NK-92 (cell line): ENCODE results near the gene KCNK3.
"Not testable (repeated sequence)": the region's sequence is repeated elsewhere in the genome, so short reads cannot be mapped to it uniquely, and the experiment has no call there.

Experiments
- DNase-seq: peaks from one replicate; lab custom pipeline; 2025; ENCODE audit not compliant: unreplicated experiment; lab: John Stamatoyannopoulos, UW

The KCNK3 gene

GRCh38 chr2:26665296-26665695 lies 27.2 kb upstream of the KCNK3 start:
- not testable (repeated sequence) for DNase-seq

GRCh38 chr2:26666671-26667070 lies 25.9 kb upstream of the KCNK3 start:
- no peak for DNase-seq

DNA sequence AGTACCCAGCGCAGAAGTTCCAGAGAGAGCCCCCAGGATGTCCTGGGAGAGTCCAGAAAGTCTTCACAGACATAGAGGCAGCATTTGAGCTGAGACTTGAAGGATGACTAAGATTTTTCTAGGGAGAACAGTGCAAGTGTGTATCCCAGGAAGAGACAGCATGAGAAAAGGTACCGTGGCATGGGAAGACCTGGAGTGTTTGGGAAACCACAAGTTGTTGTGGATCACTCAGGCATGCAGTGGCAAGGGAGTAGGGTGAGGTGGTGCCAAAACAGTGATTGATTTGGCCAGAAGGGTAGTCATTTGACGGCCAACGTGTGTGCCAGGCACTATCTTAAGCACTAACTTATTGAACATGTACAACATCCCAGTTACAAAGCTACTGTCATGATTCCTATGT lies 24.5 kb upstream of the KCNK3 start:
- no peak for DNase-seq

GRCh38 chr2:26668856-26669750 lies 23.4 kb upstream of the KCNK3 start:
- DNase-seq: no peak

DNA sequence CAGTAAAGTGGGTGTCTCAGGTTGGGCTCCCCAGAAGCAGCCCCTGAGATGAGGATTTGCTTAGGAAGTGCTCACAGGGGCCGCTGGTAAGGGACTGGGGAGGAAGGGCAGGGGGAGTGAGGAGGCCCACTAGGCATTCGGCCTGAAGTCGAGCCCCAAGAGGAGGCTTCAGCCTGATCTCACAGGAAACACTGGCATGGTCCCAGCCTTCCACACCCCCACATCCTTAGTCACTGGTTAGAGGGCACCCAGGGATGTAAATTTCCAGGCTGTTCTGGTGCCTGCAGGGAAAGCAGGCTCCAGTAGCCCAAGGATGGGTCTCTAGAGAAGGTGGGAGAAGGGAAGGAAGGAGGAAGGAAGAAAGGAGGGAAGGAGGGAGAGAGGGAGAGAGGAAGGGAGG lies 22.4 kb upstream of the KCNK3 start:
- DNase-seq: no peak

DNA sequence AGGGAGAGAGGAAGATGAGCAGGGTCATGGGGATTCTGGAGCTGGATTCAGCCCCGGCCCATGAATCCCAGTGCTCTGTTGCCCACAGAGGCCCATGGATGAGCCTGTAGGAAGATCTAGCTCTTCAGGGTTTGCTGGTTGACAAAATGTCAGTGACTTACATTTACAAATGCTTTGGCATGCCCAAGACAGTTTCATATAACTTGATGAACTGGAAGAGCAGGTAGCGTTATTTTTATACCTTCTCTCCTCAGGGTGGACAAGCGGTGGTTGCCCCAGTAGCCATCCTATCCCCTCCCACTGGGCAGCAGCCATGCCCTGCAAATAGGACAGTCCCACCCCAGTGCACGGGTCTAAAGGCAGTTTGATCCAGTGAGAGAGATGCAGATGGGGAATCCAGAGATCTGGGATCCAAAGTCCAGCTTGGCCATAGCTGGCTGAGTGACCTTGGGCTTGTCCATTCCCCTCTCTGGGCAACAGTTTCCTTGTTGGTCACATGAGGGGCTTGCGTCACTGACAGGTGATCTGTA lies 21.5 kb upstream of the KCNK3 start:
- no peak for DNase-seq

DNA sequence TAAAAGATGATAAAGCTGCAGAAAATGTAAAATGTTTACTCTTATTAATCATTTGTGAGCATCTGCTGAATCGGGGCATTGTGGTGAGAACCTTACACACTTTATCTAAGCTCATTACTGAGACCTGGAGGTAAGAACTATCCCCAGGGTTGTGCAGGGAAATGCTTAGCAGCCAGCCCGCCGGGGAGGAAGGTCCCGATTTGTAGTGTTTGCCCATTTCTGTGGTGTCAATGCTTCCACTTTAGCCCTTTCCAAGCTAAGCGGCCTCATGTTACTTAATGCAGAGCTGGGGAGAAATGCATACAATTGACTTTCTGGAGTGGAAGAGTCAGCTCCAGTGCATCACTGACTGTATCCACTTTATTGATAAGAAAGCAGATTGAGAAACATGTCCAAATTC lies 20.8 kb upstream of the KCNK3 start:
- DNase-seq: no peak

DNA sequence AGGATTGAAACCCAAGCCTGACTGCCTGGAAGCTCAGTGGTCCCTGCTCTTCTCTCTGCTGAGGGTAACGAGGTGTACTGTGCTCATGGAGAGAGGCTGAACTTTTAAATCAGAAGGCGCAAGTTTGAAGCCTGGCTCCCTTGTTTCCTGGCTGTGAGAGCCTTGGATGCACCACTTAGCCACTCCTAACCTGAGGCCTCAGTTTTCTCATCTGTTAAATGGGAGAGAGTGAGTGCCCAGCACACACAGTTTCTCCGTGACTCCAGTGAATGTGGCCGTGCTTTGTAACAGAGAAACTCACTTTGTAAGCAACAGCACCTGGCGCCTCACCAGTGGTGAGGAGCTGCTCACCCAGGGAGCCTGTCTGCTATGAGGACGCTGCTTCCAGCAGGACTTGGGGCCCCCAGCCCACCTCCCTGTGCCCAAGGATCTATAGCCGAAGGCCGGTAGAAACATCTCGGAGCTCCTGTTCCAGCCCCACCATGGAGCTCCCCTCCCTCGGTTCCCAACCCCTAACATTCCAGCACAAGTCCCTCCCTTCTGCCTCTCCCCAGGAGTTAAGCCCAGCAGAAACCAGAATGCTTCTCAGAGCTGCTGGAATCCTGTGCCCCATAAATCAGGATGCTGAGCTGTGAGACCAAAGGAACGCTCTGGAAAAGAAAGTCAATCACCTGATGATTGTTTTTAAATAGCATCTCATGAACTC lies 20.3 kb upstream of the KCNK3 start:
- no peak for DNase-seq

GRCh38 chr2:26672818-26673393 lies 19.6 kb upstream of the KCNK3 start:
- DNase-seq: no peak

- DNase-seq: no peak
These were observed 18.3 kb upstream of the KCNK3 start for GRCh38 chr2:26674002-26674751.

DNA sequence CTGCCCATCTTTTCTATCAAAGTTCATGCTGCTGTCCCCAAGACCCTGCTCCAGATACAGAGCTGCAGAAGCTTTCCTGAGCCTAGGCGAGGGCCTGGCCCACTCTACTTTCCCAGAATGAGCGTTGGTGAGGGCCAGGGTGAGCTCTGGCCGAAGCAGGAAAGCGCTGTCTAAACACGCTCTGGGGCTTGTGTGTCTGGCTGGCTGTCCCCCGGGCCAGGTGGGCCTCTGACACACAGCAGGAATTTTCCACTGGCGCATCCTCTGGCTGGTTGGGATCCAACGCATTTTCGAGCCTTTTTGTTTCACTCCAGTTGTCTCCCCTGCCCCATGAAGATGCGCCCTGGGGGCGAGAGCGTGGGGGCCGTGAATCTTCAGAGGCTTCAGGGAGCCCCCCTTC lies 17.8 kb upstream of the KCNK3 start:
- DNase-seq: no peak

DNA sequence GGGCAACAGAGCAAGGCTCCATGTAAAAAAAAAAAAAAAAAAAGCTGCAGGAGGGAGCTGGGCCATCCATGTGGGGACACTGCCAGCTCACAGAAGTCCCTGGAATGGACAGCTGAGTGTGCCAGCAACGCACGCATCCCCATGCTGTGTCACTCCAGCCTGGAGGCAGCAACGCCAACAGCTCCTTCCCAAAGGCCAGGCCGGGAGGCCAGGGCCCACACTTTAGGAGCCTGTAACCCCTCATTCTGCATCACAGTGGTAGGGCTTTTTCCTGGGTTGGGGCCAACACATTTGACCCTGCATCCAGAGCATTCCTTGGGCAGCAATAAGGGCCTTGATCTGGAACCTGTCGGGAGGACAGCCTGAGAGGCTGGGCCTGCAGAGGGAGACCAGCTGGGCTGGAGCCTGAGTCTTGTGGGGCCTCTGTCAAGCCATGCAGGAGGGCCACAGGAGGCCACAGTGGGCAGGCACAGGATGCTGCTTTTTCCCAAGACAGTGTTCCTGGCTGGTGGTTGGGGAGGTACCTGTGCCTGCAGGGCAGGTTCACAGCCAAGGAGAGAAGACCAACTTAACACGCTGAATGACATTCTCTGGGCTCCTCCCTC lies 16.8 kb upstream of the KCNK3 start:
- no peak for DNase-seq

- no peak for DNase-seq
These were observed 14.5 kb upstream of the KCNK3 start for GRCh38 chr2:26678035-26678434.

DNA sequence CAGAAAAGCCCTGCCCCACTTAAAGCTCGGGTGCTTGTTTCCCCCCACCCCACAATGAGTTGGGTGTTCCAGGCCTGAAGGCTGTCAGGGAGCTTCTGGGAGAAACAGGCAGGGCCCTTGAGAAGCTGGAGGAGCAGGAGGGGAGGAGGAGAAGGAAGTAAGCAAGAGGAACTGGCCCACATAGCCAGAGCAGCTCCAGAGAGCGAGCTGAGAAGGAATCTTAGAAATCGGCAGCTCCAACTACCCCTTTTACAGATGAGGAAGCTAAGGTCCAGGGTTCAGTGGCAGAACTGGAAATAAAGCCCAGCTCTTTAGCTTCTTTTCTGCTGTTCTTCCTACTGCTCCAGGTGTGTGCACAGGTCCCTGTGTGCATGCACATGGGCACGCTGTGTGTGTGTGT lies 12.7 kb upstream of the KCNK3 start:
- DNase-seq: no peak

- no peak for DNase-seq
These were observed 10.9 kb upstream of the KCNK3 start for GRCh38 chr2:26681656-26682055.

- DNase-seq: no peak
These were observed 10.4 kb upstream of the KCNK3 start for GRCh38 chr2:26682155-26682554.

GRCh38 chr2:26683583-26683982 lies 8.9 kb upstream of the KCNK3 start:
- no peak for DNase-seq

DNA sequence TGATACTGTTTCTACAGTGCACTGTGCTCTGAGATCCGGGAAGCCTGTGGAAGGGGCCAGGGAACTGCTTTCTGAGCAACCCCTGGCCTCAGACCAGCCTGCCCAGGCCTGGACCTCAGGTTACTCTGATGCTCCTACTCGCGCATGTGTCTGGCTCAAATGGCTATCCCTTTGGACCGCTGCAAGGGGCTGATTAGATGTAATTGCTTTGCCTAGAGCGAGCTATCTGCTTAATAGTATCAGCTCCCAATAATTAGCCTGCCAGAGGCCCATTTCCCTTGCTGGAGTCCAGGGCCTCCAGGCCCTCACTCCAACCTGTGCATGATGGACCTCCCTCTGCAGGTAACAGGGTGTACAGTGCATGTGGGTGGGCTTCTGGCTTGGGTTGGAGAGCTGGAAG lies 7.2 kb upstream of the KCNK3 start:
- DNase-seq: no peak

DNA sequence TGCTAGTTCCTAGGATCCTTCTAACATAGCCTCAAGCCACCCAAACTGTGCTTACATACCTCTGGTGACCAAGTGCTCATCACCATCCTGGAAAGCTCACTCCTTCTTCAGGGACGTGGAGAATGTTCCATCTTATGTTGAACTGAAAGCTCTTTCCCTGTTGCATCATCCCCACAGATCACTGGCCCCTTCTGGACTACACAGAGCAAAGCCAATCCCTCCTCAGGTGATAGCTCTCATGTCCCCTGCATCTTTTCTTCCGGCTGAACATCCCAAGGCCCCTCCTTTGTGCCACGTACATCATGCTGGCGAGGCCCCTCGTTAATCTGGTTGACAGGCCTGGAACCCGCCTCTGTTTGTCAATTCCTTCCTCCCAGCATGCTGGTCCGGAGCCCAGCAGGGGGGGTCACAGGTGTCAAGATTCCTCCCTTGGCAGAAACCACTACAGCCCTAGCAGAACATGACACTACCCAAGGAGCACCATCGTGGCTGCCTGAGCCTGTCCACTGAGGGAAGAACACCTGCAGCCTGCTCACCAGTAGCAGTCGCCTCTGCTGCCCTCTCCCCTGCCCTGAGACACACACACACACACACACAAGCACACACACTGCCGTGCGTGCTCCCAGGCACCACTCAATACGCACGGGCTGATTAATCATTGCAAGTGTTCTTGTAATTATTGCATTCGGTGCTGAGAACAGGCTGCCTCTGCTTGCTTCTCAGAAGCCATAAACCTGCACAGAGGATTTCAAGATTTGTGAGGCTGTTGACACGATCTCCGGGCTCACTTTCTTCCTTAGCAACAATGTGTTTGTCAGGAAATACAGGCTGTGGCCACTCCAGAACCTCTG lies 6.3 kb upstream of the KCNK3 start:
- no peak for DNase-seq

DNA sequence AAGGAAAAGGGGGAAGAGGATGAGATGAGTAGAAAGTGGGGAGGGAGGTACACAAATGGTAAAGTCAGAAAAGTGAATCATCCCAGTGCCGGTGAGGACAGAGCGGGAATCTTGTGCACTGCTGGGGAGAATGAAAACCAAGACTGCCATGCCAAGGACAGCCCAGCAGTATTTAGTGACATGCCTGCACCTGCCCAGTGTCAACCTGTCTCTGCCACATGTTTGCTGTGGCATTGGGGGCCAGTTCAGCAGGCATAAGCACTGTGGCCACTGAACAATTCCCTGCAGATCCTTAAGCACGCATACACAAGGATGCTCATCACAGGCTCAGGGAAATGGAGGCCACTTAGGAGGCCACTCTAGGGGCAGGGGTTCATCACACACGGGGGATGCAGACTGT lies 5.2 kb upstream of the KCNK3 start:
- DNase-seq: no peak
